BLaER1 (cell line): ENCODE data around the gene IGSF22.
"Not testable (repeated sequence)": the region's sequence is repeated elsewhere in the genome, so short reads cannot be mapped to it uniquely, and the experiment has no call there.

Source experiments
- H3K27ac ChIP-seq: shearing (Covaris generic); formaldehyde crosslinking; 2 replicates; pipeline ENCODE4 v1.8.1; 2022
- H3K27me3 ChIP-seq: shearing (Covaris generic); formaldehyde crosslinking; 2 replicates; pipeline ENCODE4 v1.8.1; 2022
- H3K36me3 ChIP-seq: shearing (Covaris generic); formaldehyde crosslinking; 2 replicates; pipeline ENCODE4 v1.8.1; 2022
- H3K4me1 ChIP-seq: shearing (Covaris generic); formaldehyde crosslinking; 2 replicates; pipeline ENCODE4 v1.8.1; 2022
- H3K4me2 ChIP-seq: shearing (Covaris generic); formaldehyde crosslinking; 2 replicates; pipeline ENCODE4 v1.8.1; 2022
- H3K4me3 ChIP-seq: shearing (Covaris generic); formaldehyde crosslinking; 2 replicates; pipeline ENCODE4 v1.8.1; 2022
- H3K9ac ChIP-seq: shearing (Covaris generic); formaldehyde crosslinking; 2 replicates; pipeline ENCODE4 v1.8.1; 2022
- H3K9me3 ChIP-seq: shearing (Covaris generic); formaldehyde crosslinking; 2 replicates; pipeline ENCODE4 v1.8.1; 2022
- H4K20me1 ChIP-seq: shearing (Covaris generic); formaldehyde crosslinking; 2 replicates; pipeline ENCODE4 v1.8.1; 2022
- Cebpa-rat ChIP-seq: shearing (Covaris generic); IDR thresholded peaks from 2 replicates; pipeline ENCODE4 v1.8.1; 2022

IGSF22 gene

GRCh38 chr11:18671246-18671645, 54.7 kb downstream of the IGSF22 start:
- Histone ChIP-seq H3K9ac (no peak overlapping the region), H4K20me1 (no peaks in the 10 kb centered on the region), H3K27me3 (no peaks in the 10 kb centered on the region), H3K27ac (no peak overlapping the region), H3K4me2 (no peak overlapping the region), H3K9me3 (peaks cover 5% of the 10 kb centered on the region; the same call in 1 of the 2 replicates), H3K36me3 (no peaks in the 10 kb centered on the region), H3K4me1 (peaks cover 7% of the 10 kb centered on the region; the same call in 1 of the 2 replicates), H3K4me3 (no peak overlapping the region)
- TF ChIP-seq Cebpa-rat, result no peak

- Histone ChIP-seq H3K27me3 (no peaks in the 10 kb centered on the region), H3K4me1 (peaks cover 7% of the 10 kb centered on the region; the same call in 1 of the 2 replicates), H3K27ac (no peak overlapping the region), H3K4me3 (no peak overlapping the region), H3K9me3 (peaks cover 5% of the 10 kb centered on the region; the same call in 1 of the 2 replicates), H3K4me2 (no peak overlapping the region), H3K9ac (no peak overlapping the region), H3K36me3 (no peaks in the 10 kb centered on the region), H4K20me1 (no peaks in the 10 kb centered on the region)
- TF ChIP-seq Cebpa-rat, result no peak
Measured at GRCh38 chr11:18669711-18670110, 56.3 kb downstream of the IGSF22 start.

GRCh38 chr11:18669219-18669596, 56.8 kb downstream of the IGSF22 start:
- peaks cover 5% of the 10 kb centered on the region; the same call in 1 of the 2 replicates for H3K9me3 ChIP-seq
- H3K27me3 ChIP-seq, result no peaks in the 10 kb centered on the region
- TF ChIP-seq Cebpa-rat, result no peak
- H3K4me2 ChIP-seq, result no peak overlapping the region
- H3K36me3 ChIP-seq, result no peaks in the 10 kb centered on the region
- no peak overlapping the region for H3K9ac ChIP-seq
- H3K27ac ChIP-seq, result no peak overlapping the region
- H3K4me3 ChIP-seq, result no peak overlapping the region
- no peaks in the 10 kb centered on the region for H4K20me1 ChIP-seq
- H3K4me1 ChIP-seq, result peaks cover 7% of the 10 kb centered on the region; the same call in 1 of the 2 replicates

- Histone ChIP-seq H3K36me3 (no peaks in the 10 kb centered on the region), H4K20me1 (no peaks in the 10 kb centered on the region), H3K9ac (no peak overlapping the region), H3K9me3 (peaks cover 5% of the 10 kb centered on the region; the same call in 1 of the 2 replicates), H3K4me2 (no peak overlapping the region), H3K27ac (no peak overlapping the region), H3K4me3 (no peak overlapping the region), H3K4me1 (peaks cover 7% of the 10 kb centered on the region; the same call in 1 of the 2 replicates), H3K27me3 (no peaks in the 10 kb centered on the region)
- no peak for TF ChIP-seq Cebpa-rat
Measured at GRCh38 chr11:18668131-18668530, 57.9 kb downstream of the IGSF22 start.

- H3K9me3 ChIP-seq, H4K20me1 ChIP-seq, H3K4me3 ChIP-seq, H3K4me2 ChIP-seq, H3K27me3 ChIP-seq, H3K27ac ChIP-seq, H3K9ac ChIP-seq, H3K36me3 ChIP-seq, H3K4me1 ChIP-seq: not testable (repeated sequence)
Measured at GRCh38 chr11:18665353-18665872, 60.6 kb downstream of the IGSF22 start.

- H3K36me3 ChIP-seq, result no peaks in the 10 kb centered on the region
- no peak overlapping the region for H3K27ac ChIP-seq
- no peaks in the 10 kb centered on the region for H3K9me3 ChIP-seq
- no peak for TF ChIP-seq Cebpa-rat
- H3K9ac ChIP-seq, result no peak overlapping the region
- H3K4me2 ChIP-seq, result no peak overlapping the region
- peaks cover 3% of the 10 kb centered on the region; the same call in 1 of the 2 replicates for H3K4me1 ChIP-seq
- H4K20me1 ChIP-seq, result no peaks in the 10 kb centered on the region
- H3K27me3 ChIP-seq, result no peaks in the 10 kb centered on the region
- no peak overlapping the region for H3K4me3 ChIP-seq
Measured at GRCh38 chr11:18657673-18658072, 68.3 kb downstream of the IGSF22 start.
